GM12878 (cell line): ENCODE data around the gene ADSL.

Experiments
- BHLHE40 ChIP-seq, 2 experiments: fragments of 450-650 bp in 1 of 2; IDR thresholded peaks; 2 replicates each; pipeline ENCODE4 v1.6.1; 2011 to 2017; ENCODE audit warnings: low read depth in 2 of 2, borderline replicate concordance in 1 of 2, improper control_type of control experiment in 1 of 2, low read length in 1 of 2, mild to moderate bottlenecking in 1 of 2
- EGR1 ChIP-seq, 2 experiments: IDR thresholded peaks; 1 replicate in 1 of 2; 2 replicates in 1 of 2; pipeline ENCODE4 v1.6.1; 2011 to 2012; ENCODE audit warnings: low read depth in 2 of 2, low read length in 2 of 2, borderline replicate concordance in 1 of 2, mild to moderate bottlenecking in 1 of 2, moderate library complexity in 1 of 2
- FOS ChIP-seq: IDR thresholded peaks from 3 replicates; pipeline ENCODE4 v1.6.1; 2011; ENCODE audit warnings: borderline replicate concordance; ENCODE audit not compliant: insufficient read length; ENCODE audit errors: extremely low read depth
- MXI1 ChIP-seq: fragments of 150-350 bp; IDR thresholded peaks from 2 replicates; pipeline ENCODE4 v1.6.1; 2011; ENCODE audit warnings: low read depth, mild to moderate bottlenecking, inconsistent platforms, low read length, improper control_type of control experiment
- PBX3 ChIP-seq: IDR thresholded peaks from 2 replicates; pipeline ENCODE4 v1.6.1; 2011; ENCODE audit warnings: mild to moderate bottlenecking, low read depth, low read length, moderate library complexity; ENCODE audit not compliant: insufficient replicate concordance
- POLR2A ChIP-seq: IDR thresholded peaks from 2 replicates; pipeline ENCODE4 v1.6.1; 2011; ENCODE audit warnings: low read depth, mild to moderate bottlenecking, low read length
- RB1 ChIP-seq: fragments of 450-650 bp; formaldehyde crosslinking; IDR thresholded peaks from 2 replicates; pipeline ENCODE4 v1.6.1; 2017; ENCODE audit warnings: mild to moderate bottlenecking, borderline replicate concordance
- RFX5 ChIP-seq: IDR thresholded peaks from 2 replicates; pipeline ENCODE4 v1.6.1; 2011; ENCODE audit warnings: low read depth, low read length, improper control_type of control experiment
- TF ChIP-seq, protein P1 (sequence below): IDR thresholded peaks from 2 replicates; pipeline ENCODE4 v1.6.1; 2011; ENCODE audit warnings: low read depth, low read length, improper control_type of control experiment, borderline replicate concordance

GRCh38 chr22:40363059-40363458 lies 16.8 kb downstream of the ADSL start:
- TF ChIP-seq BHLHE40 (IDR thresholded peaks at IDR 0.05; ENCODE audit: borderline replicate concordance in 1 of 2, low read depth in 2 of 2, low read length in 1 of 2) (no peak), POLR2A (no peak), RB1 (no peak), RFX5 (no peak), FOS (no peak), PBX3 (no peak), MXI1 (no peak), EGR1 (IDR thresholded peaks at IDR 0.05; ENCODE audit: borderline replicate concordance in 1 of 2, low read depth in 2 of 2, low read length in 2 of 2) (no peak)
- TF ChIP-seq, protein P1, sequence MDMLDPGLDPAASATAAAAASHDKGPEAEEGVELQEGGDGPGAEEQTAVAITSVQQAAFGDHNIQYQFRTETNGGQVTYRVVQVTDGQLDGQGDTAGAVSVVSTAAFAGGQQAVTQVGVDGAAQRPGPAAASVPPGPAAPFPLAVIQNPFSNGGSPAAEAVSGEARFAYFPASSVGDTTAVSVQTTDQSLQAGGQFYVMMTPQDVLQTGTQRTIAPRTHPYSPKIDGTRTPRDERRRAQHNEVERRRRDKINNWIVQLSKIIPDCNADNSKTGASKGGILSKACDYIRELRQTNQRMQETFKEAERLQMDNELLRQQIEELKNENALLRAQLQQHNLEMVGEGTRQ: no peak
